ENCODE measurements around the gene LGALS7B.
"Not testable (repeated sequence)": the region's sequence is repeated elsewhere in the genome, so short reads cannot be mapped to it uniquely, and the experiment has no call there.

Gene LGALS7B

GRCh38 chr19:38825936-38826335, 36.9 kb downstream of the LGALS7B start:
- DNase-seq: not testable (repeated sequence)

DNA sequence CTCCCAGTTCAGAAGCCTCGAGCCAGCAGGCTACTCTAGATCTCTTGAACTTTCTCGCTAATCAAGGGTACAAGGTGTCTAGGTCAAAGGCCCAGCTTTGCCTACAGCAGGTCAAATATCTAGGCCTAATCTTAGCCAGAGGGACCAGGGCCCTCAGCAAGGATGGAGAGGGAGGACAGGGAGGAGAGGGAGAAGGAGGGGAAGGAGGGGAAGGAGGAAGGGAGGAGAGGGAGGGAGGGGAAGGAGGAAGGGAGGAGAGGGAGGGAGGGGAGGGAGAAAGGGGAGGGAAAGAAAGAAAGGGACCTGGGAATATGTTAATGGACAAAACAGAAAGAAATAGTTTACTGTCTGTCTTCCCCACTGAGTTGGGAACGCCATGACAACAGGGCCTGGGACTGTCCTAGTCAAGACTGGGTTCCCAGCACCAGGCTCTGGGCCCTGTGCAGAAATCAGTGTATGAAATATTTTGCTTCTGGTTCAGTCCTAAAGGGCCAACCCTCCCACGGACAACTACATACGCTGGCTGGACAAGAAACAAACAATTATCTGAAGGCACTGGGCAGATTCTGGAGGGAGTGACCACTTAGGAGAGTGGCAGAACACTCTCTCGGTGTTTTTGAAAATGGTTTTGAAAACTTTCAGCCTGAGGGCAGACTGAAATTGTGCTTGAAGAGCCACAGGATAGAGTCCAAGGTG, 38.0 kb downstream of the LGALS7B start:
- DNase-seq: no peak

DNA sequence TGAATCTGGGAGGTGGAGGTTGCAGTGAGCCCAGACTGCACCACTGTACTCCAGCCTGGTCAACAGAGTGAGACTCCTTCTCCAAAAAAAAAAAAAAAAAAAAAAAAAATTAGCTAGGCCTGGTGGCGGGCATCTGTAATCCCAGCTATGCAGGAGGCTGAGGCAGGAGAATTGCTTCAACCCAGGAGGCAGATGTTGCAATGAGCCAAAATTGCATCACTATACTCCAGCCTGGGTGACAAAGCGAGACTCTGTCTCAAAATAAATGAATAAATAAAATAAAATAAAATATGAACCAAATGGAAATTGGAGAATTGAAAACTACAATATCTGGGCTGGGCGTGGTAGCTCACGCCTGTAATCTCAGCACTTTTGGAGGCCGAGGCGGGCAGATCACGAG, 40.2 kb downstream of the LGALS7B start:
- DNase-seq: not testable (repeated sequence)

- DNase-seq: no peak
Observed at GRCh38 chr19:38830039-38830733, 41.2 kb downstream of the LGALS7B start.

GRCh38 chr19:38831142-38831605, 42.2 kb downstream of the LGALS7B start:
- DNase-seq: peak; percentile 50

DNA sequence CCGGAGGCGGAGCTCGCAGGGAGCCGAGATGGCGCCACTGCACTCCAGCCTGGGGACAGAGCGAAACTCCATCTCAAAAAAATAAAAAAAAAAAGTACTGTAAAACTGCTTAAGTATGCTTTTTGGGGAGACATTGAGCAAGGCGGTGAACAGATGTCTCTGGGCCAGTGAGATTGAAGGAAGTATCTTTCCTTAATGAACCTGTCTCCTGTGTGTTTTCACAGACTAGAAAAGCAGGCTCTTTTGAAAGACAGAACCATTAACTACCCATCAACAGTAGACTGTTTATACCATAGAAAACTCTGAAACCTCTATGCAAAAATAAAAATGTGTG, 44.1 kb downstream of the LGALS7B start:
- DNase-seq: no peak

GRCh38 chr19:38834104-38834490, 45.1 kb downstream of the LGALS7B start:
- no peak for DNase-seq

- no peak for DNase-seq
Observed at GRCh38 chr19:38834590-38834989, 45.6 kb downstream of the LGALS7B start.

DNA sequence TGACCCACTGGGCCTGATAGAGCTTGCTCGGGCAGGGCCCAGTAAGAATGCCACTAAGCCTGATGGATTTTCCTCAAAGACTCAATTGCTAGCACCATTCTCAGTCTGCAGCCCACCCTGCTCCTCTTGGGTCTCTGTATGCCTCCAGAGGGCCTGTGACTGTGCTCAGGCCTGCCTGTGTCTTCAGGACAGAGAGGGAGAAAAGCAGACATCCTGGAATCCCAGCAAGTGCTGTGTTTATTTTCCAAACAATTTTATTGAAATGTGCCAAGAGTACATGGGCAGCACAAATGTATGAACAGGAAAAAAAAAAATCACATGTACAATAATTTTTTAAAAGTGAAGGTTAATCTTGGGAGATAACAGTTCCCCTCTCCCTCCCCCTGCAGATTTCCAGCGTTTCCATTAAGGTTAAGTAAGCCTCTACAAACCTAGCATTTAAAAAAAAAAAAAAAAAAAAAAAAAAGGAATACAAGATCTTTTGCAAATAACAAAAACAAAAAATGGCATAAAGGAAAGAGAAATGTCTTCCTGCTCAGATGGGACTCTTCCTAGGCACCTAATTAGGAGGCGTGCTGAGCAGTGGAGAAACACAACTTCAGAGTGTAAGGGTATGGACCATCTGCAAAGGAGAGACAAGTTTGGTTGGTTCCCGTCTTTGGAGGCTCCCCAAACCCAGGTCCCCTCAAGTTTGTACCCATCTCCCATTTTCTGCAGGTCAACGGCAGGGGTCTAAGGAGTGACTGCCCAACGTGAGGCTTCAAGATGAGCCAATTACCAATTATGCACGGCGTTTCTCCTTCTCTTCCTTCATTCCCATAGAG, 47.4 kb downstream of the LGALS7B start:
- no peak for DNase-seq

GRCh38 chr19:38836983-38837626, 48.1 kb downstream of the LGALS7B start:
- DNase-seq: no peak

GRCh38 chr19:38837656-38838121, 48.7 kb downstream of the LGALS7B start:
- DNase-seq: no peak

- DNase-seq: no peak
Observed at GRCh38 chr19:38838208-38838985, 49.4 kb downstream of the LGALS7B start.

- DNase-seq: no peak
Observed at GRCh38 chr19:38838986-38839761, 50.2 kb downstream of the LGALS7B start.

GRCh38 chr19:38839816-38840582, 51.0 kb downstream of the LGALS7B start:
- DNase-seq: no peak

- DNase-seq: no peak
Observed at GRCh38 chr19:38840583-38840968, 51.6 kb downstream of the LGALS7B start.
